HCT116 (cell line): ENCODE data around the gene JAM3.

ENCODE experiments used
- CTCF ChIP-seq, 3 experiments: fragments of 200-600 bp in 1 of 3; sonication (generic) in 1 of 3; IDR thresholded peaks in 2 of 3; conservative IDR thresholded peaks in 1 of 3; 2 replicates each; pipeline ENCODE4 v1.5.1; 2012 to 2017; ENCODE audit warnings: low read depth in 2 of 3, low read length in 2 of 3, antibody characterized with exemption in 1 of 3, borderline replicate concordance in 1 of 3, control low read depth in 1 of 3, mild to moderate bottlenecking in 1 of 3, mixed read lengths in 1 of 3, mixed run types in 1 of 3, moderate library complexity in 1 of 3; ENCODE audit not compliant: insufficient read depth in 1 of 3
- FOSL1 ChIP-seq: IDR thresholded peaks from 2 replicates; pipeline ENCODE4 v1.6.1; 2012; ENCODE audit warnings: low read depth
- POLR2A ChIP-seq: IDR thresholded peaks from 2 replicates; pipeline ENCODE4 v1.7.0; 2011; ENCODE audit warnings: borderline replicate concordance; ENCODE audit not compliant: insufficient read depth, insufficient read length; ENCODE audit errors: extremely low read depth
- ZFX ChIP-seq: fragments of 450-650 bp; IDR thresholded peaks from 2 replicates; pipeline ENCODE4 v1.6.1; 2017
- TF ChIP-seq, protein P1 (sequence below): IDR thresholded peaks from 2 replicates; pipeline ENCODE4 v1.6.1; 2012; ENCODE audit warnings: low read depth

DNA sequence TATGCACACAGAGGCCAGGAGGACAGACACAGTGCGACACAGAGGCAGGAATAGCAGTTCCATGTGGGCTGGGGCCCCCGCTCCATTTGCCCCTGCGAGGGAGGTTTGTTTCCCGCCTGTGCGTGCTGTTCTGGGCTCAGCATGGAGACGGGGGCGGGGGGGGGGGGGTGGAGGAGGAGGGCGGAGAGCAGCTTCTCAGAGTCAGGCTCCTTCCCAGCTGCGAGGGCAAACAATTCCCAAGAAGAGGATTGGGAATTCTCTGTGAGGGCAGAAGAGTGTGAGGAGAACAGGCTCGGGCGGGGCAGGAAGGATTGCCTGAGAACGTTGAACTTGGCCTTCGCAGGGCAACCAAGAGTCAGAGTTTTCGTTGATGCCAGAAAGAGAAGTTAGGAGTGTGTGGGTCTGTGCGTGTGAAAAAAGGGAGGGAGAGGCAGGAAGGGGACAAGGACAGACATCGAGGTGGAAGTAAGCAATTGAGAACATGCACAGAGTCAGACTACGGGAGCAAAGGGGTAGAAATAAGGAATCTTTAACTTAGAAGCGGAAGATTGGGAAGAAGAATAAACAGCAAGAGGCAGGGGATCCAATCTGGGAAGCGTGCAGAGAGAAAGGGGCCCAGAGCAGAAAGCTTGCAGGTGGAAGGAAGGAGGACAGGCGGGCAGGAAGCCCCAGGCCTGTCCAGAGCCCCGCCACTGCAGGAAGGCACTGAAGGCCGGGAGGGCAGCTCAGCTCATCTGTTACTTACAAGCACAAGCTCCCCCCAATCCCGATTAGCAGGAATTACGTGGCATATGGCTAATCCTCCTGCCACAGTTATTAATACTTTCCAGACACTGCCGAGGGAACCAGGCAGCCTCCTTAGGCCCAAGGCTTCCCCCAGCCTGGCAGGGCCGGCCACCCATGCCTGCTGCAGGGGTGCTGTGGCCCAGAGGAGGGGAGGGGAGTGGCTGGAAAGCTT is 15.6 kb upstream of the JAM3 start:
- TF ChIP-seq ZFX = no peak
- TF ChIP-seq POLR2A = no peak
- TF ChIP-seq FOSL1 = no peak
- TF ChIP-seq, protein P1, sequence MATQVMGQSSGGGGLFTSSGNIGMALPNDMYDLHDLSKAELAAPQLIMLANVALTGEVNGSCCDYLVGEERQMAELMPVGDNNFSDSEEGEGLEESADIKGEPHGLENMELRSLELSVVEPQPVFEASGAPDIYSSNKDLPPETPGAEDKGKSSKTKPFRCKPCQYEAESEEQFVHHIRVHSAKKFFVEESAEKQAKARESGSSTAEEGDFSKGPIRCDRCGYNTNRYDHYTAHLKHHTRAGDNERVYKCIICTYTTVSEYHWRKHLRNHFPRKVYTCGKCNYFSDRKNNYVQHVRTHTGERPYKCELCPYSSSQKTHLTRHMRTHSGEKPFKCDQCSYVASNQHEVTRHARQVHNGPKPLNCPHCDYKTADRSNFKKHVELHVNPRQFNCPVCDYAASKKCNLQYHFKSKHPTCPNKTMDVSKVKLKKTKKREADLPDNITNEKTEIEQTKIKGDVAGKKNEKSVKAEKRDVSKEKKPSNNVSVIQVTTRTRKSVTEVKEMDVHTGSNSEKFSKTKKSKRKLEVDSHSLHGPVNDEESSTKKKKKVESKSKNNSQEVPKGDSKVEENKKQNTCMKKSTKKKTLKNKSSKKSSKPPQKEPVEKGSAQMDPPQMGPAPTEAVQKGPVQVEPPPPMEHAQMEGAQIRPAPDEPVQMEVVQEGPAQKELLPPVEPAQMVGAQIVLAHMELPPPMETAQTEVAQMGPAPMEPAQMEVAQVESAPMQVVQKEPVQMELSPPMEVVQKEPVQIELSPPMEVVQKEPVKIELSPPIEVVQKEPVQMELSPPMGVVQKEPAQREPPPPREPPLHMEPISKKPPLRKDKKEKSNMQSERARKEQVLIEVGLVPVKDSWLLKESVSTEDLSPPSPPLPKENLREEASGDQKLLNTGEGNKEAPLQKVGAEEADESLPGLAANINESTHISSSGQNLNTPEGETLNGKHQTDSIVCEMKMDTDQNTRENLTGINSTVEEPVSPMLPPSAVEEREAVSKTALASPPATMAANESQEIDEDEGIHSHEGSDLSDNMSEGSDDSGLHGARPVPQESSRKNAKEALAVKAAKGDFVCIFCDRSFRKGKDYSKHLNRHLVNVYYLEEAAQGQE = no peak
- TF ChIP-seq CTCF (IDR thresholded peaks at IDR 0.05 in 2 of 3, conservative IDR thresholded peaks at IDR 0.05 in 1 of 3; ENCODE audit: borderline replicate concordance in 1 of 3, insufficient read depth in 1 of 3, low read depth in 2 of 3, low read length in 2 of 3) = no peak
